Fibroblast of gingiva (primary cell): Measurements from ENCODE around the gene RINL.
"Not testable (repeated sequence)": the region's sequence is repeated elsewhere in the genome, so short reads cannot be mapped to it uniquely, and the experiment has no call there.

Experiments
- DNase-seq: peaks from one replicate; pipeline ENCODE4 v3.0.0-alpha.2; 2011; ENCODE audit warnings: low read depth

Gene RINL

DNA sequence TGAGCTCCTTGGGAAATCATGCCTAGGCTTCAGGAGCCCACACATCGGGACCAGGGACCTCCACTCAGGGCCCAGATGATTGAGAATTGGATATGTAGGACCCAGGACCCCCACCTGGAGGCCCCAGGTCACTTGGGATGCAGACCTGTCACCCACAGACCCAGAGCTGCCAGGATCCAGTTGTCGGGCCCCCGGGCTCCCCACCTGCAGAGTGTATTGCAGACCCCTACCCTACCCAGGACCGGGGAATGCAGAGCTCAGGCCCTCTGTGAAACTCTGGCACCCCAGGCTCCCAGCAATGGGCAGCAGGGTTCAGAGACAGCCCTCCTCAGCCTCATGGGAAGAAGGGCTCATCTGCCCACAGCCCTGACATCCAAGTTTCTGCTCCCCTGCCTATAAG, 27.5 kb upstream of the RINL start:
- DNase-seq, result no peak

DNA sequence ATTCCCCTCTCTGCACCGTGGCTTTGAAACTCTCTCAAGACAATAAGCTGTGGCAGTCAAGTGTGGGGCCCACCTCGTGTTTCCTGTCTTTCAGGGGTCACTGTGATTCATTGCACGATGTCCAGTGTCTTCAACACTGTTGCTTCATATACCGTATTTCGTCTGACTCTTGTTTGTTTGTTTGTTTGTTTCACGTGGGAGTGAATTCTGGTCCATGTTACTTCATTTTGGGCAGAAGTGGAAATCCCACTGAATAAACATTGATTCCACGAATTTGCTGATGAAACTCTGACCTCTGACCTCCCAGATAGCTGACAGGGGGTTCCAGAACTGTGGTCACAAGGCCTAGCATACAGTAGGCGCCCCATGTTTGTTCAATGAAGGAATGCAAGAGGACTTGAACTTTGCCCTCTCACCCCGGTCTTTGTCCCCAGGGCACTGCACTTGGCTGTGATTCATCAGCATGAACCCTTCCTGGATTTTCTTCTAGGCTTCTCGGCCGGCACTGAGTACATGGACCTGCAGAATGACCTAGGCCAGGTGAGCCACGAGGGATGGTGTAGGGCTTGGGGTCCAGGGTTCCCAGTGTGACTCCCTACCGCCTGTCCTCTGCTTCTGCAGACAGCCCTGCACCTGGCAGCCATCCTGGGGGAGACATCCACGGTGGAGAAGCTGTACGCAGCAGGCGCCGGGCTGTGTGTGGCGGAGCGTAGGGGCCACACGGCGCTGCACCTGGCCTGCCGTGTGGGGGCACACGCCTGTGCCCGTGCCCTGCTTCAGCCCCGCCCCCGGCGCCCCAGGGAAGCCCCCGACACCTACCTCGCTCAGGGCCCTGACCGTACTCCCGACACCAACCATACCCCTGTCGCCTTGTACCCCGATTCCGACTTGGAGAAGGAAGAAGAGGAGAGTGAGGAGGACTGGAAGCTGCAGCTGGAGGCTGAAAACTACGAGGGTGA, 26.8 kb upstream of the RINL start:
- no peak for DNase-seq

DNA sequence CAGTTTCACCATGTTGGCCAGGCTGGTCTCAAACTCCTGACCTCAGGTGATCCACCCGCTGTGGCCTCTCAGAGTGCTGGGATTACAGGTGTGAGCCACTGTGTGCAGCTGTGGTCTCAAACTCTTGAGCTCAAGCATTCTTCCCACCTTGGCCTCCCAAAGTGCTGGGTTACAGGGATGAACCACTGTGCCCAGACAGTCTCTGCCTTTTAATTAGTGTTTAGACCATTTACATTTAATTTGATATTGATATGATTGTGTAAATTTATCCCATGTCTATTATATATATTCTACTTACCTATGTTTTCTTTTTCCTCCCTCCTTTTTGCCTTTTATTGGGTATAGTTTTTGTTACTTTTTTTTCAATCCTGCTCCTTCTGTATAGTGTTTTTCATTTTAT, 23.6 kb upstream of the RINL start:
- DNase-seq, result no peak

DNA sequence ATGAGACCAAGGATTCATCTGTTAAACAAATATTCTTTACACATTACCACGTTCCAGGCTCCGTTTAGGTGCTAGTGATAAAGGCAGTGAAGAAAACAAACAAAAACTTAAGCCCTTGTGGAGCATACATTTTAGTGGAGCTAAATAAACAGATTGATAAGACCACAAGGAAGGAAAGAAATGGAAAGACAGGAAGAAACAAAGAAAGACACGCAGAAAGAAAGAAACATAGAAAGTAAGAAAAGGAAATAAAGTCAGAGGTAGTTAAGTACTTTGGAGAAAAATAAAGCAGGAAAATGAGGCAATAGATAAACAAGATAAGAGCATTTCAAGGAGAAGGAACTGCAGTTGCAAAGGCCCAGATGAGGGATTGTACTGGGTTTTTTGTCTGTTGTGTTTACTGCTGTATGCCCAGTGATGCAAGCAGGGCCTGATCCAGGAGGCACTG, 22.7 kb upstream of the RINL start:
- DNase-seq, result no peak

DNA sequence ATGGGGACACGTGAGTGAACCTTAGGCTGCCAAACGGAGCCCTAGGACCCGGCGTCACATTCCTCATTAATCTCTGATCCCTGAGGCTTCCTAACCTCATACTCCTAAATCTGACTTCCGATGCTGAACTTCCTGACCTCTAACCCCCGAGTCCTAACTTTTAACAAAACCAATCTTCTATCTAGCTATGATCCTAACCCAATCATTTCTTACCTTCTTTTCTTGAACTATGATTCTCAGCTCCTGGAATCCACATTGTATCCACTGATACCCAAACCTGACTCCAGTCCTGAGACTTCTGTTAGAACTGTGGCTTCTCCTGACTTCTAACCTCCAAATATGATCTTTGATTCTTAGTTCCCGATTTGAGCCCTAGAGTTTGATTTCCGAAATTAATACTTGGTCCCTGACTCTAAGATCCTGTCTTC, 22.1 kb upstream of the RINL start:
- DNase-seq, result no peak

DNA sequence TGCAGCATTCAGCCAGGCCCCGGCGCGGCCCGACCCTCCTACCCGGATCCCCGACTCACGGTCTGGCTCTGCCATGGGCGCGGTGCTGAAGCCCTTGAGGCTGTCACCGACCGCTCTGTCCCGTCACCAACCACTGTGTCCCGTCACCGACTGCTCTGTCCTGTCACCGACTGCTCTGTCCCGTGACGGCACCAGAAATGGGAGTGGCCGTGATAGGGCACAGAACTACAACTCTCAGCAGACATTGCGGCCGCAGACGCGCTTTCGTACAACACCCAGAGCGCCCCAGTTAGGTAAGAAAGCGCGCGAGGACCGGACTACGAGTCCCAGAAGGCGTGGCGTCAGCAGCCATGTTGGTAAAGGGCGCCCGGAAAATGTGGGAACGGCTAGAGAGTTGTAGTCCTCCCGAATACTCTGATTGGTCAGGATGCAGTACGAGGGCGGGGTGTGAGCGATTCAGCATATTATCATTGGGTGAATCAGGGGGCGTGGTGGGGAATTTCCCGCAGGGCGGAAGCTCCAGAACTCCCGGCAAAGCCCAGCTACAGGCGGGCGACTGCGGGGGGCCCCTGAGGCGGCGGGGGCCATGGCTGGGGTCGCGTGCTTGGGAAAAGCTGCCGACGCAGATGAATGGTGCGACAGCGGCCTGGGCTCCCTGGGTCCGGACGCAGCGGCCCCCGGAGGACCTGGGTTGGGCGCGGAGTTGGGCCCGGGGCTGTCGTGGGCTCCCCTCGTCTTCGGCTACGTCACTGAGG, 21.5 kb upstream of the RINL start, which contains the start of the genes NFKBIB and SIRT2:
TSS of gene NFKBIB (plus strand) at position 523 of the 755 bp plus-strand sequence. CDS start at position 587, 64 bp downstream.
TSS of gene SIRT2 (minus strand) at position 172 of the 755 bp plus-strand sequence. CDS start at position 75, 97 bp downstream.
- peak; percentile 99 for DNase-seq

DNA sequence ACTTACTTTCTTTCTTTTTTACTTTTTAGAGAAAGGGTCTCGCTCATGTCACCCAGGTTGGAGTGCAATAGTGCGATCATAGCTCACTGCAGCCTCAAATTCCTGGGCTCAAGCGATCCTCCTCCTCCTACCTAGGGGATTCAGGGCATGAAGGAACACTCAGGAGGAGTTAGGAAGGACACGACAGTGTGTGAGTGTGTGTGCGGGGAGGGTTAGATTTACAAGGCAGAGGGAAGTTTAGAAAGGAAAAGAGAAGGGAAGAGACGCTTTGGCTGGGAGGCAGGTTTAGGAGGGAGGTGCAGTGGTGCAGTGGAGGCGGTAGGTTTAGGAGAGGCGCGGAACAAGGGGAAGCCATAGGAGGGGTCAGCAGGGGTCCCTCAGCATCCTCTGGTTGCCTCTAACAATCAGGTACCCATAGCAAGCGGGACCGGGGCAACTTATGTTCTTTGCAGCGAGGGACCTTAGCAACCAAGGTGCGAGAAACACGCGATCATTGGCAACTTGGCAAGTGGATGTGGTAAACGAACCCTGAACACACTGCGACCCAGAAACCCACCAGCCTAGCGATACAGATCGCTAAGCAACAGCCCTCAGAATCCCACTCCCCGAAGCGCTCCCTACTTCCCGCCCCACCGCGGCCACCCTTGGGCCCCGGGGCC, 20.8 kb upstream of the RINL start:
- peak; percentile 9 for DNase-seq

DNA sequence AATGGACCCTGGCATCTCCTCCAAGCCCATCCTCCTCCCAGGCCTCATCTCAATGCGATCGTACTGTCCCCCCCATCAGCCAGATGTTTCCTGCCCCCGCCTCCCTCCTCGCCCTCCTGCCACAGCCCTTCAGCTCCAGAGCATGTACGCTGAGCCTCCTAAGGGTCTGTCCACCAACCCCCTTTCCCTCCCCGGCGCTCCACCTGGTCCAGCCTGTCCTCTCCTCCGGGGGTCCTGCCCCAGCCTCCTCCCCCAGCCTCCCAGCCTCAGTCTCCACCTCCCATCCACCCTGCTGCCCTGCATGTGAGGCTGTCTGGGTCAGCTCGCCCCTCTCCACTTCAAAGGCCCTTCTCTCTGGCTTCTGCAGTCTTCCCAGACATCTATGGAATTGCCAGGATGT, 16.9 kb upstream of the RINL start:
- DNase-seq, result no peak

DNA sequence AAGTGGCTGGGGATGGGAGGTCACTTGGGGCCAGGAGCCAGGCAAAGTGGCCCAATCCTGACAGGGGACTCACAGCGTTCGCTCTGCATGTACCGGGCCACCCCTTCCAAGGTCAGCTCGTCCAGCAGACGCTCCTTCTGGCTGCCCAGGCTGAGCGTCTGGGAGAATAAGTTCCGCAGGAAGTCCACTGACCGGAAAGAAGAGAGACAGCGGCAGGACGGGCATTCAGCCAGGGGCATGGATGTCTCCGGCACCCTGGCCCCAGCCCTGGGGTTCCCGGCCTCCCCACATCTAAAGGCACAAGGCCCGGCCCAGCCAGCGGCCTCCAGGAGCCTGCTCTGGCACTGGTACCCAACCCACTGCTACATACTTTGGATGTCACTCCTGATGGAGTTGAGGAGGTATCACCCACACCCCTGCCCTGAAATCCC, 15.3 kb upstream of the RINL start:
- DNase-seq, result no peak

DNA sequence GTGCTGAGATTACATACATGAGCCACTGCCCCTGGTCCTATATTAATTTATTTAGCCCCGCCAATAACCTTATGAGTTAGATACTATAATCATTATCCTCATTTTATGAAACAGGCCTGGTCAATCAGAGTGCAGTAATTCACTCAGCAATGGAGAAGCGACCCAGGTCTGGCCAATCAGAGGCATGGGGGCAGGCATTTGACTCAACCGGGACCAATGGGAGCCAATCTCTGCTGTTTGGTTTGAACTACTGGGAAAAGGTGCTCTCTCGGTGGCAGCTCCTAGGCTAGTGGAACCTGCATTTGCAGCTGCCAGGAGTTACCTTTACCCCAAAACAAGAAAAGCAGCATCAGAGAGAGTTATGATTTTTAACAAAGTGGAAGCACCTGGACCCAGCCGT, 14.8 kb upstream of the RINL start:
- no peak for DNase-seq

DNA sequence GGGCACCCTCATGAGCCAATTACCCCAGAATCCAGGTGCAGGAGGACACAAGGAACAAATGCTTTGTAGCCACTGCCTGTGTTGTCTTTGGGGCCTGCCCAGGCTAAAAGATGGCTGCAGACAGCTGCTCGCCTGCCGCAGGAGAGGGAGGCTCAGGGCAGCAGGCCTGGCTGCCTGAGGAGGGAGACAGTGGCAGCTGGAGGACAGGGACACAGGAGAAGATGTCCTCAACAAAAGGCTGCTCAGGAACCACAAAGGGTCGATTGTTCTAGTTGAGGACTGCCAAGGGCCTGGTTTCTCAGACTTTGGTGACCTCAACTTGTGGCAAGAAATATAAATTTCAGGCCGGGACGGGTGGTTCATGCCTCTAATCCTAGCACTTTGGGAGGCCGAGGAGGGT, 13.7 kb upstream of the RINL start:
- no peak for DNase-seq

DNA sequence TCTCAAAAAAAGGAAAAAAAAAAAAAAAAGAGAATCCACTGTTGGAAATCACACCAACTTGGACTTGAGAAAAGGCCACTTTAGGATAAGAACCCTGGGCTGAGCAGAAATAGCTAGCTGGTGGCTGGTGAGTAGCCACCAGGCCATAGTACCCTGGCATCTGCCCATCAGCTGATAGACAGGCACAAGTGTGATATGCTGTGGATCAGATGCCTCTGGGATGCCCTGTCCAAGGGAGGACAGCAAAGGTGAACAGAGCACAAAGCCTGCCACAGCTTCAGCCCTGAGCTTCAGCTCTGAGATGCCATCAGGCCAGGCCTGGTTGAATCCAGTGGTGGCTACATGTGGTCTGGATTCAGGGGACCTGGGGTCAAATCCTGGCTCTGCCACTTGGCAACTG, 12.6 kb upstream of the RINL start:
- no peak for DNase-seq

DNA sequence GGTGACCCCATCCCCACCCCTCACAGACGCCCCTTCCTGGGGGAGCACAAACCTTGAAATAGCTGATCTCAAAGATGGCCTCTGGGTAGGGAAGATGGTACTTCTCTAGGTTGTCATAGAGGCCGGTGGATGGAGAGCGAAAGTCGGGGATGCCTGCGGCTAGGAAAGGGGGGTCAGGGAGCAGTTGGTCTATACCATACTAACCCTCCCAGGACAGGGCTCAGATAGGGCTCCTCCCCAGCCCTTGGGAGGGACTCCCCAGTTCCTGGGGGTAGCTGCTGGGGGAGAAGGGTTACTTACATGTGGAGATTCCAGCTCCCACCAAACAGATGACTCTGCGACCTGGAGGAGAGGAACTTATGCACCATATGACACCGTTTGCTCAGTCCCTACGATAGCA, 11.7 kb upstream of the RINL start:
- DNase-seq, result no peak

DNA sequence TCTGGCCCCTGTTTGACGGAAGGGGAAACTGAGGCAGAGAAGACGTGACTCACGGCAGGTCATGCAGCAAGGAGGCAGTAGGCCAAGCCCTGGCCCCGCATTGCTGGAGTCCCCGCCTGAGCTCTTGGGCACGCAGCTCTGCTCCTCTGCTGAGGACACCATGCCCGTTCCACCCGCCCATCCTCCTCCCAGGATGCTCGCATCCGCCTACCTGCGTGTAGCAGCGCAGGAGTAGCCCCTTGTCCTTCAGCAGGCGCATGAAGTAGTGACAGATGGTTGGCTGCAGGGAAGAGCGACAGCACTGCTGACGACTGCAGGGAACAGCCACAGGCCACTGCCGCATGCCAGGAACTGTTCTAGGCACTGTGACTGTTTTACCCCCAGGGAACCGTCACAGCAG, 10.8 kb upstream of the RINL start:
- no peak for DNase-seq

DNA sequence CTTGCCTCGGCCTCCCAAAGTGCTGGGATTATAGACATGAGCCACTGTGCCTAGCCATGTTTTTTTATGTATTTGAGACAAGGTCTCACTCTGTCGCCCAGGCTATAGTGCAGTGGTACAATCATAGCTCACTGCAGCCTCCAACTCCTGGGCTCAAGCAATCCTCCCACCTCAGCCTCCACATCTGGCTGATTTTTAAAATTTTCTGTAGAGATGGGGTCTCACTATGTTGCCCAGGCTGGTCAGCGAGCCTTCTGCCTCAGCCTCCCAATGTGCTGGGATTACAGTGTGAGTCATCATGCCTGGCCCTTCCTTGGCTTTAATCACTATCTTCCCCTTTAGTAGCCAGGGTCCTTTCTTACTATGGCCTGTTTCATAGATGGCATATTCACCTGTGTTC, 6.6 kb upstream of the RINL start:
- not testable (repeated sequence) for DNase-seq

DNA sequence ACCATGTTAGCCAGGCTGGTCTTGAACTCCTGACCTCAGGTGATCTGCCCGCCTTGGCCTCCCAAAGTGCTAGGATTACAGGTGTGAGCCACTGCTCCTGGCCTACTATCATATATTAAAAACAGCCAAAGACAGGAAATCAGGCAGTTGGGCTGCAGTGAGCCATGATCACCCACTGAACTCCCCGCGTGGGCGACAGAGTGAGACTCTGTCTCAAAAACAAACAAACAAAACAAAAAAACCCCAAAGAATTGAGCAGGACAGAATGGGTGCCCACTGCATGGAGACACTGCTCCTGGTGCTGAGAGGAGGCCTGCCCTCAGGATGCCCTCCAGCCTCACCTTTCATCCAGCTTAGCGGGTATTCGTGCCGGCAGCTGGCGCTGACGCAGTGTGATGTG, 5.2 kb upstream of the RINL start:
- DNase-seq, result no peak

DNA sequence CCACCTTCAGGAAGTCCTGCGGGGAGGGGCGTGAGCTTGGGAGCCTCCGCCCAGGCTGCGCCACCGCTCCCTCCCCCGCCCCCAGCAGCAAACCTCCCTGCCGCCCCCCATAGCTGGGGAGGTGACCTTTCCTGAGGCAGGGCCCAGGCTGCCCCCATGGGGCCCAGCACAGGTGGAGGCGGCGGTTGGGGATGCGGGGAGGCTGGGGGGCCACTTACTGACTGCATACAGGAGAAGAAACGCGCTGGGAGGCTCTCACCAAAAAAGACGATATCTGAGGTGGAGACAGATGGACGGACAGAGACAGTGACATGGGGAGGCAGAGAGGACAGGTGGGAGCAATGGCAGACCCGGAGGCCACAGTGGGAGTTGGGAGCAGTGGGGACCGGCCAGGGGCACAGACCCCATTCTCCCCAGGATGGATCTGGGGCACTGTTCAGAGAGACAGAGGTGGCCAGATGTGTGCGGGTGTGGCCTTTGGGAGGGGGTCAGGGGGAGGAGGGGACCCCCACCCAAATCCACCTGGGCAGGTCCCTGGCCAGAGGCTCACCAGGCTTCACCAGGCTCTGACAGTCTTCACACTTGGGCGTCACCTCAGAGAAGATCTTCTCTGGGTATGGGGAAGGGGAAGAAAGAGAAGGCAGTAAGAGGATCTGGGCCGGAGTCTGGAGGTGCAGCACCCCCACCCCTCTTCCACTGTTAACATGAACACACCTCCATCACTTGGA, 3.0 kb upstream of the RINL start:
- DNase-seq, result no peak

DNA sequence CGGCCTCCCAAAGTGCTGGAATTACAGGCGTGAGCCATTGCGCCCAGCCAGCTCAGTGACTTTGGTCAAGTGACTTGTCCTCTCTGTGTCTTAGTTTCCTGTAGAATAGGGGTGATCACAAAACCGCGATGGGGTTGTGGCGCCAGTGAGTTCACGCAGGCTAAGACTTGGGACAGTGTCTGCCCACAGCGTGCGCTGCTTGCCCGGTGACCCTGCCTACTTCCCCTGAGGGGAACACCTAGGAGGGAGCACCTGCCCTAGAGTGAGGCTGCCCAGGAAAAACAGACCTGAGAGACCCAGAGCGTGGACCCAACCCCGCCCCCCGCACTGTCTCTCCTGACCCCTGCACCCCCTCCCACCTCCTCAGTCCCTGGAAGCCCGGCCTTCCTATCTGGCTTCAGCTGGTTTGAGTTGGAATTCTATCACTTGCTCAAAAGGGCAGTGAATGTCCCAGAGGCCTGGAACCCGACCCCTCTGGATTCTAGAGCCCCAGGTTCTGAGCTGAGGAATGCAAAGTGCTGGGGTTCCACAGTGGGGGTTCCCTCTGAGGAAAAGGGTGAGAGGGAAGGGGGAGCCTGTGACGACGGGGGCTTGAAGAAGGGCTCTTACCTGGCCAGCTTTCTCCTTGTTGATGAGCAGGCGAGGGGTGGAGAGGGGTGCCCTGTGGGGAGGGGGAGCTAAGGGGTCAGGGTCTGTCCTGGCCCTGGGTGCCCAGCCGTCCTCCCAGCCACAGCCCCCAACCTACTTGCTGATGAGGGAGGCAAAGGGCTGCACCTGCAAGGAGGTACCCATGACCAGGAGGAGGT, 2.2 kb upstream of the RINL start:
- no peak for DNase-seq

DNA sequence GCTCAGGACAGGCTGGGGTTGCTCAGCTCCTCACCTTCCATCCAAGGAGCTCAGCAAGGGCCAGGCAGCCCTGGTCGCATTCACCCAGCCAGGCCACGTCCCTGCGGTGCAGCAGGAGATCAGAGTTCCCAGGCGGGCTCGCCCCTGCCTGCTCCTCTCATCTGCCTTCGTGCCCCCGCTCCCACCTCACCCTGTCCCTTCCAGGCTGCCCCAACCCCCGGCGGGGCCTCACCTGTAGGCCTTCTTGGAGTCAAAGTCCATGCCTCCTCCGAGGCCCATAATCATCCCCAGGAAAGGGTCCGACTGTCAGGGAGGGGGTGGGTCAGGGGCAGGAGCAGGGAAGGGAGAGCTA, 1.3 kb upstream of the RINL start:
- no peak for DNase-seq

DNA sequence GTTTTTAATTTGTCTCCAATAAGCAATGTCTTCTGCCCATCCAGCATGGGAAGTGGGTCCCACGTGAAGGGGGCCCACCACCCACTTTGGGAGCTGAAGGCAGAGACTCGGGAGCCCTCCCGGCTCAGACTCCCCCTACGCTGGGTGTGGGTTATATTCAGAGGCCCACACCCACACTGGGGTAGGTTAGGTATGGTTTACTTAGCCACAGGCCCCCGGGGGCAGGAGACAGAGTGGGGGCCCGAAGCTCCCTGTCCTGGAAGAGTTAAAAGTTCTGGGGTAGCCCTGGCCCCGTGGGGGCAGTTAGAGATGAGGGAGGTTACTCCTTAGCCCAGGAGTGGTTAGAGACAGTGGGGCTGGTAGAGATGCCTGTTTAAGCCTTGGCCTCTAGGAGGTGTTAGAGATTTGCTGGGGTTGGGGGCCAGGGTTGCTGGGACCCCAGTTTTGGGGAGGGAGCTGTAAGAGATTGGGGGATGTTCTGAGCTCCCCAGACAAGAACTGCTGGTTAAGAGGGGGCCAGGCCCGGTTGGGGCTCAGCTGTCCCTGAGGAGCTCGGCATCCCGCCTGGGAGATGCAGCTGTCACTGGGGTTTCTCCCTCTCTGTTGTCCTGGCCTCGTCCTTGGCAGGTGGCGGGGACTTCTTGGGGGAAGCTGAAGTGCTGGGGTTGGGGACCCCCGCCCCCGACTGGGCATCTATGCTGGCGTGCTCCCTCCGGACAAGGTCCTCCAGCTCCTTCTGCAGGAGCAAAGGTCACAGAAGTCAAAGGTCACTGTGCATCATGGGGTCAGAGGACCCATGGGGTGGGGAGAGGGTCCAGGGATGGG, 712 bp upstream of the RINL start:
- DNase-seq, result no peak
